GM21423 (cell line): ENCODE data around the gene PPP1CA.

Experiments used
- ATAC-seq: cut with Tn5 transposase; IDR thresholded peaks from one replicate; pipeline ENCODE4 v1.9.1; 2021; ENCODE audit warnings: mild to moderate bottlenecking, moderate library complexity; ENCODE audit not compliant: unreplicated experiment

Gene PPP1CA

DNA sequence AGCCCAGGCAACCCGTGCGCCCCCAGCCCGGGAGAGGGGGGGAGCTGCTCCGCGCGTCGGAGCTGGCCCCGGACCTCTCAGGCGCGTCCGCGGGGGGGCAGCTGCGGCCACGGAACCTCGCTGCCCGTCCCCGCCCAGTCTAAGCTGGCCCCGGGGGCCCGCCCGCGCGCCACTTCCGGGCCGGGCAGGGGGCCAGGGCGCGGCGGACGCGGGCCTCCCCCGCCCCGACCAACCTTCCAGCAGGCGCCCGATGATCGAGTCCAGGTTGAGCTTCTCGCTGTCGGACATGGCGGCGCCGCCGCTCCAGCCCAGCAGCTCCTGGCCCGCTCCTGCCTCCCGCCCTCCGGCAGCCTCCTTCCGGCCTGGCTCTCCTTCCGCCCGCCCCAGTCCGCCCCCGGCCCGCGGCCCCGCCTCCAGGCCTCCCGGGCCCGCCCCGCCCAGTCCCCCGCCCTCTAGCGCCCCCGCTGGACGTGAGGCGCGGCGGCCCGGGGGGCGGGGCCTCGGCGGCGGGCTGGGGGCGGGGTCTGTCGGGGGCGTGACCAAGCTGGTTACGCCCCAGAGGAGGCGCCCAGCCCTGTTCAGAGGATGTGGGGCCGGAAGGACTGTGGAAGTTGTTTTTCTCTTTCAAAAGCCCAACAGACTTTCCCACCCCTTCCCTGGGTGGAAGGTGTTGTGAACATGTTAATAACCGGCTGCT, at the start of gene PPP1CA:
PPP1CA (minus strand) TSS at position 364 of the 697 bp plus-strand sequence; CDS start at position 288, 76 bp downstream.
- ATAC-seq, result peak; percentile 51

DNA sequence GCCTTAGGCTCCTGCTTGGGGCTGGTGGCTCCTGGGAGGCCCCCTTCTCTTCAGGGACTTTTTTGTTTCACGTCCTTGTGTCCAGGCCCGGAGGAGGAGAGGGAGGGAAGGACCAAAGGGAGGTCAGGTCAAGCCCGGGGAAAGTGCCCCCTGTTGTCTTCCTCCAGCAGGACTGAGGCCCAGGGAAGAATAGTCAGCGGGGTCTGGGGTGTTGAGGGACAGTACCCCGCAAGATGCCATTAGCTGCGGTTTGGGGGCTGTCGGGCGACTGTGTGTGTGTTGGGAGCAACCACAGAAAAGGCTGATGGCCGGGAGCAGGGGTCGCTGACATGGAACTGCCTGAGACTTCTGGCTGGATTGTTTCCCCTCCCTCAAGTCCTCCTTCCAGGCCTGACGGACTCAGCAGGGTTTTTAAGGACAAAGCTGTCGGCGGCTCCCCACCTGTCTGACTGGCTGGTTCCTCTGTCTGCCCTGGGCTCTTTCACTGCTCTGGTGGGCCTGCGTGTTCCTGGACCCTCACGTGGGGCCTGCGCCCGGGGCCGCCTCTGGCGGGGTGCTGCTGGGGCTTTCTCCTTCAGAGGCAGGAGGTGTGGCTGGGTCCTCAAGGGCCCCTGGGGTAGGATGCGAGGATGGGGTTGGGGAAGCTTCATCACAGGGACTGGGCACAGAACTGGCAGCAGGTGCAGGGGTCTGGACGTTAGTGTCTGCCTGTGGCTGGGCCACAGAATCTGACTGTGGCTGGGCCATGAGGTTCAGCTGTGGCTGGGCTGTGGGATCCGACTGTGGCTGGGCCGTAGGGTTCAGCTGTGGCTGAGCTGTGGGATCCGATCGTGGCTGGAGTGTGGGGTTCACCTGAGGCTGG, 49.4 kb upstream of the PPP1CA start:
- no peak for ATAC-seq

DNA sequence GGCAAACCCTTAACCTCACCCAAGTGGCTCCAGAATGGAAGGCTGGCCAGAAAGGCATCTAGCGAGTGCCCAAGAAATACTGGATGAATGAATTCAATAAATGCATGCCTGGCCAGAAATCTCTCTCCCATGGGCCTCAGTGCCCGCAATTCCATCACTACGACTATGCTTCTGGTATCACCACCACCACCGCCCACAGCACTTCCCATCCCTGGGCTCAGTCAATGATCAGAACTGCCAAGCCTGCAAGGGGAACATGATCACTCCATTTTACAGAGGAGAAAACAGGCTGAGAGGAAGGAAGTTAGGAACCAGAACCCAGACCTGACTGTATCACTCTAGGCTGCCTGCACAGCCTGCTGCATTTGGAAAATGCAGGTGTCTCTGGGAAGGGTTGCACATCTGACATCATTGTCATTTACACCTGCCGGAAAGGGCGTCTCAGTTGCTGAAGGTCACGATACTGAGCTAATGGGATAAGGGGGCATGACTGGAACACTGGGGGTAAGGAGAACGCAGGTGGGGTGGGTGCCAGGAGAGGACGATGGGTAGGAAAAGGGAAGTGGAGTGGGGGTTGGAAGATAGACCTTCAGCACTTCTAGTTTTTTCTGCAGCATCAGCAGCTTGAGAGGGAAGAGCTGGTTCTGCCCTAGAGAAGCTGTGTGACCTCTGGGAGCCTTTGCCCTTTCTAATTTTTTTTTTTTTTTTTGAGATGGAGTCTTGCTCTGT, 47.6 kb upstream of the PPP1CA start:
- no peak for ATAC-seq

DNA sequence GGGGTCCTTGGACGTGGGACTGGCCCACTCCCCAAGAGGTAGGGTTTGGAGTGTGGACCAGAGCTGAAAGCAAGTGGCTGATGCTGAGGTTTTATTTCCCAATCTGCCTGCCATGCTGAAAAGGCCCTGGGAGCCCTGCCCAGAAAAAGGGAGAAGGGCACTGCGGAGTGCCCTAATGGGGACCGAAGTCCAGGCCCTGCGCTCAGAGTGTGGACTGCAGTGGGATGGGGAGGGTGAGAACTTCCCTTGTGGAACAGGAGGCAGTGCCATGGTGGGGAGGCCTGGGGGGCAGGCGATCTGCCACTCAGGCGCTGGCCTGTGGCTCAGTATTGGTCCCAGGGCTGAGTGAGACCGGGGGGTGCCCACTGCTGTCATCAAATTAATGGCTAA, 46.6 kb upstream of the PPP1CA start:
- no peak for ATAC-seq

DNA sequence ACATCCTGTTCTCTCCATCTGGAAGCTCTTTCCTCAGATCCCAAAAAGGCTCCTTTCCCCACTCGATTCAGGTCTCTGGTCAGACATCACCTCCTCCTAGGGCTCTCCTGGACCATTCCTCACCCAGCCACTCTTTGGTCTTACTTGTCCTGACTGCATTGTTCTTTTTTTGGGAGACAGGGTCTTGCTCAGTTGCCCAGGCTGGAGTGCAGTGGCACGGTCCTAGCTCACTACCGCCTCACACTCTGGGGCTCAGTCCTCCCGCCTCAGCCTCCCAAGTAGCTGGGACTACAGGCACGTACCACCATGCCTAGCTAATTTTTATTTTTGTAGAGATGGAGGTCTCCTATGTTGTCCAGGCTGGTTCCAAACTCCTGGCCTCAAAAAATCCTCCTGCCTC, 43.9 kb upstream of the PPP1CA start:
- ATAC-seq, result no peak

DNA sequence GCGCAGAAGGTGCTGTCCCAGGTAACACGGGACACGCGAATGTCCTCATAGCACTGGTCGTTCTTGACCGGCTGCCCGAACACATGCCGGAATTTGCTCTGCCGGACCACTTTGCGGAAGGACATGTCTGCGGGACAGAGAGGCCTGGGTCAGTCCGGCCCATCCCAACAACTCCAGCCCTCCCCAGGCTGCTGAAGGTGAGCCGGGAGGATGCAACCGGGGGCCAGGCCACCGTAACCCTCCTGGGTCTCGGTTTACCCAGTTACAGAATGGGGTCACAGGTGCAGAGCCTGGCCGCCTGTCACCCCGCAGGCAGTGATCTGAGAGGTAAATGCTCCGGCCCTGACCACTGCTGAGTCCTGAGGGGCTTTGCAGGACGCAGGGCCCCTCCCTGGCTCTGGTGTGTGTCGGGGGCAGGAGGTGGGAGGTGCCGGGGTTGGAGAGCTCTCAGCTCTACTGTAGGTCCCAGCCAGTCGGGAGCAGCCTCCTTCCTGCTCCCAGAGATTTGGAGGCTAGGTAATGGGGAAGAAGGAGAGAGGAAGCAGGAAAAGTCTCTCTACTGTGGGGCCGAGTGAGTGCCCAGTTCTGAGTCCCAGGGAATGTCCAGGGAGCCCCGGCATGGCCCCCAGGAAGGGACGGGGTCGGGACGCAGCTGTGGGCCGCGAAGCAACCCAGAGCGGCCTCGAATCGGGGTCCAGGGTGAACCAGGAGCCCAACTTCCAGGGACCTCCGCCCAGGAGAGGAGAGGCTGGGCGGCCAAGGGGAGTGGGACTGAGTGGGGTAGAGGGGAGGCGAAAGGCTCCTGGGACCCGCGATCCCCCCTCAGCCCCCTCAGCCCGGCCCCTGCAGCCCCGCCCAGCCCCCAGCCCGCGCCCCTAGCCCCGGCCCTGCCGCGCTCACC, 41.1 kb upstream of the PPP1CA start:
- peak; percentile 8 for ATAC-seq

DNA sequence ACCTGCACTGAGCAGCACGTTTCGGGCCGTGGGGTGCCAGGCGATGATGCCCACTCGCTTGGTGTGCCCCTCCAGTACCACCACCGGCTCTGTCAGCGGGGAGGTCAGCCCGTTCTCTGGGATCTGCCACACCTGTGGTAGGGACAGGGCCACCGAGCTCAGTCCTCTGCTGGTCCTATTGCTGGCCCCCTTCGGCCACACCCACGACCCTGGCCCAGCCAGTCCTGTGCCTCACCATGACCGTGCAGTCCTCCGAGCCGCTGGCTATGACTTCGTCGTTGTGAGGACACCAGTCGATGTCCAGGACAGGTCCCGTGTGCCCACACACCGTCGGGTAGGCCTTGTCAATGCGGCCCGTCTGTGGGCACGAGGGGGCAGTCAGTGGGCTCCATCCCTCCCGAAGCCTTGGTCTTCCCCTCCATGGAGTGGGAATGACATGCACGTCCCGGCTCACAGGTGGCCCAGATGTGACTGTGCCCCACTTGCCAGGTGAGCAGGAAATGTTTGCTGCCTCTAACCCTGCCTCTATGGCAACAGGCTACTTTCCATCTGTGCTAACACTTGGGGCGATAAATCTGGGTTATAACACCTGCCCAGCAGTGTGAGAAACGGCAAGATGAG, 40.2 kb upstream of the PPP1CA start:
- ATAC-seq, result no peak

DNA sequence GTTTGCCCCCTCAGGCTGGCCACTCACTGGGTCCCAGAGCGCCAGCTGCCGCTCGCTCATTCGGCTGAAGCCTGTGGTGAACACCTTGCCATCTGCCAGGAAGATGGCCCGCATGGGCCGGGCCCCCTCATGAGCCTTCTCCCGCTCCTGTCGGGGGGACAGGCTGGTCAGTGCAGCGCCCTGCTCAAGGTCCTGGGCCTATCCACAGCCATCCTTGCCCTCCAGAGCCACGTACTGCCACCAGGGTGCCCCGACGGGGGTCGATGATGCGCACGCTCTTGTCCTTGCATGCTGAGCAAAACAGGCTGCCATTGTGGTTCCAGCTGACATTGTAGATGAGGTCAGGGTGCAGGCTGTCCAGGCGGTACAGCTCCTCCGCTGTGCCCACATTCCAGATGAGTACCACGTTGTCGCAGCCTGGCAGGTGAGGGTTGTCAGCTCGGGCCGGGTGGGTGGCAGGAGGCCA, 39.5 kb upstream of the PPP1CA start:
- ATAC-seq, result no peak

DNA sequence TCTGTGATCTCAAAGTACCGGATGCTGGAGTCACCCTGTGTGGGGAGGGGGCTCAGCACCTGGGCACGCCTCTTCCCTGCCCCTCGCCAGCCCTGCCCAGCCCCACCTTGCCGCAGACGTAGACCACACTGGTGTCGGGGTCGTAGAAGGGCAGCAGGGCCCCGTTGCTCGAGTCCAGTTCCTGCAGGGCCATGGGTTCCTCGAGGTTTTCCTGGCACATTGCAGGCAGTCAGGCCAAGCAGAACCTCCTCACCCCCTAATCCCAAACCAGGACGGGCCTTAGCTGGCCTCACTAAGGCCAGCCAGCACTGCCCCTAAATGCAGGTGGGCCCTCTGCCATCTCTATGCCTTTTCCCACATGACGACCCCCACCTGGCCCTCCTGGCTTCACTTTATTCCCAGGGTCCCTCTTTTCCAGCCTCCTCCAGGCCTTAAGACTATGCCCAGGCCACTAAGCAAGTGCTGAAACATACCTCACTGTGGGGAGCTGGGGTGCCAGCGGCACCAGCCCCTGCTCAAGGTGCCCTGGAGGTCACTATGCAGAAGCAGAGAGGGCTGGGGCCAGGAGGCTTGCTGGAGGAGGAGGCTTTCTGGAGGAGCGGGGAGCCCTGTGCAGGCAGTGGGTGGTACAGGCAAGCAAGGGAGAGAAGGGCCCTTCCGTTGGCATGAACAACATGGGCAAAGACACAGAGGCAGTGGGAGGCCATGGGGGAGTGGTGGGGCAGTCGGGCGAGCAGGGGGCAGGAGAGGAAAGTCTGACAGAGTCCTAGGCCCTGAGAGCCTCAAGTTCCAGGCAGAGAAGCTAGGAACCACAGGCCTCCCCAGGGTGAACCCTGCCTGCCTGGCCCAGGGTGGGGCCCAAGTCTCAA, 38.8 kb upstream of the PPP1CA start:
- ATAC-seq, result no peak

DNA sequence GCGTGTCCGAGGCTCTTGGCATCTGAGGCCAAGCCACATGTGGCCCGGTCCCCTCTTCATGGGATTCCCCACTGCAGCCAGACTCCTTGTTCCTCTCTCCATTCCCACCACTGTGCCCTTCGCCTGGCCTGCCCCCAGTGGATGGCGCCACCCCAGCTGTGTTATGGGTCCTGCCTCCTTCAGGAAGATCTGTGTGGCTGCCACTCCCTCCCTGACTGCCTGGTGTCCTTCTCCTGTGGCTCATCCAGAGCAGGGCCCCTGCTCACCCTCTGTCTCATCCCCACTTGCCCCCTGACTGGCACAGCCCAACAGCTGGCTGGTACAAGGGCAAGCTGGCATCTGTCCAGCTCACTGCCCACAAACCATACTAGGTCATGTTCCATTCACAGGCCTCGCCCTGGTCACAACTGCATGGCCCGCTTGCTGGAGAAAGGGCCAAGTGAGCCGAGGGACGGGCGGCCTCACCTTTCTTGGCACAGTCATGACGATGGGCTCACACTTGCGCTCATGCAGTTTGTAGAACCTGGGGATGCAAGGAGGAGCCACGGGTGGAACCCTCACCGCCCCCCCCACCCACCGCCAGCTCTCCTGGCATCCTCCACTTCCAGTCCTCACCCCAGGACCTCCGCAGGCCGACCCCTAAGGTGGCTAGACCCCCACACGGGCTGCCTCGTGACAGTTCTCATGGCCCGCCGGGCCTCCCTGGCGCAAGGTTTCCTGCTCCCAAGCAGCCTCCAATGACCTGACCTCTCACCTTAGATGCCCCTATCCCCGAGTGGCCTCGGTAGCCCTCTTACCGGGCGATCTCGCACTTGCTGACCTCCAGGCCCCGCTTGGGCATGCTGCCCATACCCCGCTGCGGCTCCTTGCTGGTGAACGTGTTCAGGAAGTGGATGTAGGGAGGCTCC, 37.9 kb upstream of the PPP1CA start:
- ATAC-seq, result no peak

DNA sequence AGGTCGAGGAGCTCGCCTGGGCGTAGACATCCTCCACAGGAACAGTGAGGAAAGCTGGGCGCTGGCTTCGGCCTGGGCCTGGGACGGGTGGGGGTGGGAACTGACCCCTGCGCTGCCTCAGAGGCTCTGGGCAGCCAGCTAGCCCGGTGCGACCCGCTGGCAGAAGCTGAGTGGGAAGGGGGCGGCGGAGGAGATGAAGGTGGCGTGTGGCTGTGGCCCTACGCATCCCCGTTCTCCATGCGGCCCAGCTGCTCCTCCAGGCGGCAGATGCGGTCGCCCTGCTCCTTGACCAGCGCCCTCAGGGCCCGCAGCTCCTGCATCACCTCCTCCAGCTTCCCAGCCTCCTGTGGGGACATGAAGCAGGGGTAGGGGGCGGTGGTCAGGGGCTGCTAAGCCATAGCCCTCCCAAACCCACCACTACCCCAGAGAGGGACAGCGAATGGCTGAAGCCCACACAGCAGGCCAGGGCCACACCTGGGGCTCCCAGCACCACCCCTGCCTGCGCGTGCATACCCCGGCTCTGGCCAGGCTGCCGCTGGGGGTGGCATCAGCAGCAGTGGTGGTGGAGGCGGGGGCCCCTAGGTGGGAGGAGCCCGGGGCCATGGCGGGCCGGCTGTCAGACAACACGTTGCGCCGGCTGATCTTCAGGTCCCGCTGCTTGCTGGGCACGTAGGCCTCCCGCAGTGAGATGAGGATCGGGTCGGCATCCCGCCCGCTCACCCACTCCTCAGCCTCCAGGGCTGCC, 36.7 kb upstream of the PPP1CA start:
- no peak for ATAC-seq

DNA sequence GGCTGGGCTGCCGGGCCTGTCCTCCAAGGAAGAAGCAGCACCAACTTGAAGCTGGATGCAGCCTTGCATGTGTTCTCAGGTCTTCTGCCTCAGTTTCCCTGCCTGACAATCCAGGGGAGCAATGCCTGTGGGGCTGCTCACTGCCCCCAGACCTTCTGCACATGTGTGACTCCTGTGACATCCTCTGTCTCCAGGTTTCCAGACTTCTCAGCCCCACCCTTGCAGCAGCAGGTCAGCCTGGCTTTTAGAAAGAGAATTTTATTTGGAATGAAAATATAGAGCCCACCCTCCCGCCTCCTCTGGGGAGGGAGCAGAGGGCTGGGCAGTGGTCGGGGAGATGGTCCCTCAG, 36.1 kb upstream of the PPP1CA start:
- ATAC-seq, result no peak

DNA sequence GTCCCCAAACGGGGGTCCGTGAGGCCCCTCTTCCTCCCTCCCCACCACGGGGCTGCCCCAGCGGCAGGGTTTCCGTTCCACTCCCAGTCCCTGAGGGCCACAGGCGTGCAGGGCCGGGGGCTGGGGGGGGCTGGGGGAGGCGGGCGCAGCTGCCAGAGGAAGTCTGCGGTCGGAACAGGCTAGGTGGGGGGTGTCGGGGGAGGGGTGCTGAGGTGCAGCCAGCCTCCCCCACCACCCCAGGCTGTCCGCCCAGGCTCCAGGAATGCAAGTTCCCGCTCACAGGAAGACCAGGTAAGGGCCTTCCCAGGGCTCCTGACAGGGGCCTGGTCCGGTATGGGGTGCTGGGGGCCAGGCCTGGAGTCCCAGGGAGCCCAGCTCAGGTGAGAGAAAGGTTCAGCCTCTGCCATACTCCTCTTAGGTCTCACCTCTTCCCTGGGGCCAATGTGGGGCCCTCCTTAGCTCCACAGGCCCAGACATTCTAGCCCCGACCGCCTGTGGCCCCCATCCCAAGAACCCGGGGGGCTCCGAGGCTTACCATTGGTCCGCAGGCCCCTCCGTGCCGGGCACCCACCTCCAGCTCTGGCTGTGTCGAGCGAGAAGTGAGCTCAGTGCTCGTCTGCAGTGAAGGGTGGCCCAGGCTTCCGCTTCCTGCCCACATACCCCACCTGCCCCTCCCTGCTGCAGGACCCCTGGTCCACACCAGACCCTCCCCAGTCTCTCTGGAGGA, 35.6 kb upstream of the PPP1CA start, which contains the start of gene PTPRCAP:
PTPRCAP (minus strand) TSS at position 601 of the 727 bp plus-strand sequence; CDS start at position 538, 63 bp downstream.
- ATAC-seq, result peak; percentile 31

DNA sequence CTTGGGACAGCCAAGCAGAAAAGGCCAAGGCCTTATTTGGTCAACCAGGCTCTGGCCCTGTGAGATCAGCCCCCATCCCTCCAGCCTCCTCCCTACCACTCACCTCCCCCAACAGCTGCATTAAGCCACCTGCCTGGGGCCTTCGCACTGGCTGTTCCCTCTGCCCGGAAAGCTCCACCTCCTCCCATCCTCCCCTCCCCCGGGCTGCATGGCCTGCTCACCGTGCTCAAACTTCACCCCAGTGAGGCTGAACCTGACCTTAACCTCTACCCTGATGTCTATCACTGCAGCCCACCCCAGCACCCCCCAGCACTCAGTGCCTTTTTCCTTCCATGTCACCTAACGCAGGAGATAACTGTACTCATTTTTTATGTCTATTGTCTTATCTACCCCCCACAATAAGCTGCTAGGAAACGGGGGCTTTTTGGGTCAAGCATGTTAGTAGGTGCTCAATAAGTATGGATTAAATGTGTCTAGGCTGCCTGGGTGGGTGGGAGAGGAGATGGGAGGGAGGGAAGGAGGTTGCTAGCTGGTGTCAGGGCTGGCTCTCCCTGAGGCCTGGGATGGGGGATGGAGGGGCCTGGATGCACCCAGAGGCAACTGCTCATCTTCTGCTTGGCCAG, 34.9 kb upstream of the PPP1CA start:
- peak; percentile 33 for ATAC-seq

DNA sequence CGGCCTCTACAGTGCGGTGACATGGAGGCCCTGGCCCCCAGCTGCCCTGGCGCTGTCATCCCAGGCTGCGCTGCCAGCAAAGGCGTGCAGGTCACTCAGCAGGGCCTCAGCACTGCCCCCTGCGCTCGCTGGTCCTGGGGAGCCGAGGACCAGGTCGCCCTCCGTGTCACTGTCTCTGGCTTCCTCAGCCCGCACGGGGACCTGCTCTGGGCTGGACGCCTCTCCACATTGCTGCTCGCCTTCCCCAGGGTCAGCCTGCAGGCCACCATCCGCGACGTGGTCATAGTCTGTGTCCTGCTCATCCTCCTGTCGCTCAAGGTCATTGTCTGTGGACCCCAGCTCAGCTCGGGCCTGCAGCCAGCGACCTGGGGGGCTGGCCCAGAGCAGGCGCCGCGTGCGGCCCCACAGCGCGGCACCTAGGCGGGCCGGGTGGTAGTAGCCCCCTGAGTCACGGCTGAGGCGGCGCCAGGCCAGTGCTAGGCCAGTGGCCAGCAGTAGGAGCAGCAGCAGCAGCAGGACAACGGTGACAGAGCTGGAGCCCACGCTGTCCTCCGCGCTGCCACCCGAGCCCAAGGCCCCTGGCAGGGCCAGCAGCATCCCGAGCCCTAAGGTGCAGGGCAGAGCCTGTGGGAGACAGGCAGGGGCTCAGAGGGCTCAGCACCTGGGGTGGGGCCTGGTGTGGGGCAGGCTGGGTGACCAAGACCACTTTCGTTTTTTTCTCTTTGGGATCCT, 34.2 kb upstream of the PPP1CA start:
- ATAC-seq, result no peak
